GM21825 (cell line): ENCODE results near the gene MPHOSPH9.

Experiments used
- ATAC-seq: cut with Tn5 transposase; IDR thresholded peaks from one replicate; pipeline ENCODE4 v1.9.1; 2021; ENCODE audit warnings: mild to moderate bottlenecking, moderate library complexity; ENCODE audit not compliant: unreplicated experiment

MPHOSPH9 gene

GRCh38 chr12:123150275-123150743 lies 82.6 kb downstream of the MPHOSPH9 start:
- ATAC-seq, result peak; percentile 11

GRCh38 chr12:123149501-123150274 lies 83.3 kb downstream of the MPHOSPH9 start:
- ATAC-seq, result no peak

- ATAC-seq, result no peak
Measured at GRCh38 chr12:123149088-123149487, 83.9 kb downstream of the MPHOSPH9 start.

DNA sequence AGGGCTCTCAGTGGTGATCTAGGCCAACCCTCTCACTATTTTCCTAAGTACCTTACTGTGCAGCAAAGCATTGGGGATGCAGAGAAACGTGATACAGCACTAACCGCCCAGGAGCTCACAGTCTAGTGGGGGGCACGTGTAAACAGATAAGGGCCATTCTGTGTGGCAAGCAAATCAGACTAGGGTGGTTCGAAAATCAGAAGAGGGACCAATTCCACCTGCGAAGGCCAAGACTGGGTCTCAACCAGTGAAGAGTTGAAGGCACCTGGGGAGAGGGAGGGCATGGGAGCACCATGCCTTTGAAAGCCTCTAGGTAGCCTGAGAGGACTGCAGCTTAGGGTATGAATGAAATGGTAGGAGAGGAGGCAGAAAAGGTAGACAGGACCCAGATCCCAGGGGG lies 84.3 kb downstream of the MPHOSPH9 start:
- no peak for ATAC-seq

GRCh38 chr12:123148223-123148622 lies 84.7 kb downstream of the MPHOSPH9 start:
- ATAC-seq, result no peak

DNA sequence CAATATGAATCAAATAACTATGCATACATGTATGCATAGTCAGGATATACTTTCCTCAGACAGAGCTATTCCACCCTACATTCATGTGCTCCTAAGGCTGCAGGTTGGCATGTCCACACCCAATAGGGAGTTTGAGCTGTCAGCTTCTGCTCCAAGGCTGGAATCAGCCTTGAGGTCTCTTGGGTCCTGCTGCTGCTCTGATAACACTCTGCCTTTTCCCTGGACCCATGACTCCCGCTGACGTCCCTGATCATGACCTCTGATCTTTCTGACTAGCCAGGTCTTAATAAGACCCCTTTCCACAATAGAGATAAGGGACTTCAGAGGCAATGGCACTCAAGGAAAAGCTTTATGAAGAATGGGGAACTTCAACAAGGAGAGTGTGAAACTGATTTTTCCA lies 87.7 kb downstream of the MPHOSPH9 start:
- ATAC-seq, result no peak

- no peak for ATAC-seq
Measured at GRCh38 chr12:123143736-123144461, 89.0 kb downstream of the MPHOSPH9 start.

DNA sequence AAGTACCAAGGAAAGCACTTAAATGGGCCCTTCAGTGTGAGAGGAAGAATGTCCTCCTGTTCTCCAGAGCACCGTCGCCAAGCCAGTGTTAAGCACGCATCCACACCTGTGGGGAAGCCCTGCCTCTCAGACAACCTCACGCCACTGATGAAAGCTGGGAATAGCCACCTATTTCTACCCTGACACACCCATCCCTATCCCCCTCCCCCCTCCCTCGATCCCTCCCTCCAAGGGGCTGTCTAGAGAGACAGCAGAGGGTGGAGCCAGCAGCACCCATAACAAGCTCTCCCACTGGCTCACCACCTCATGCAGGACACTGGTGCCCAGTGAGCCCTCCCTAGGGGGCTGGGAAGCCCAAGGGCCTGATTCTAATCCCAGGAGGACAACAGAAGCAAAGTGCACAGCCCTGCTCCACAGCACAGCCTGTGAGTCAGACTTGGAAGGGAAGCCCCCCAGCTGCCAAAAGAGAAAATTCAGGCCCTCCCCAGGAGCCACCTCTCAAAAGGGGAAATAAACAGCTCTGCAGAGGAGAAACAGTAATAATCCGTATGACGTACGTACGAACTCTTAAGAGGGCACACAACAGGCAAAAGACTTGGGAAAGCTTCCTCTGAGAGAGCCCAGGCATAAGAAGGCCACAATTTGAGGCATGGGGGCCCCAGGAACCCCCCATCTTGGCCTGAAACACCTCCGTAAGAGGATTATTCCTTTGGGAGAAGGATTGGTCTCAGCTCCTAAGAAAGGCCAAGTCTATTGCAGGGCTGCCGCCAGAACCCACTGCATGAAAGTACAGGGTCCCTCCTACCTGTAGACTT lies 89.8 kb downstream of the MPHOSPH9 start:
- no peak for ATAC-seq

DNA sequence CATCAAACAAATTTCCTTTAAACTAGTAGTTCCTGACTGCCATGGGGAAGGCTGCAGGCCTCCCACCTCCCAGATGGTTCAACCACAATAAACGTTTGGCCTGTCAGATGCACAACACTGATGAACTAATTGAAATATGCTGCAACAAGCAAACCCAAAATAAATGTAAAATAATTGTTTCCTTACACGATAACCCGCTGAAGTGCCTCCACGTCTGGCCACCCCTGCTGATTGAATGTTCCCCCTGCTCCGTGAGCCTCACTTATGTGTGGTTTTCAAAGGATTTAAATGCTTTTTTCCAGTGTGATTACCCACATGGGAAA lies 90.5 kb downstream of the MPHOSPH9 start:
- ATAC-seq, result no peak

- no peak for ATAC-seq
Measured at GRCh38 chr12:123141615-123142517, 91.1 kb downstream of the MPHOSPH9 start.

- no peak for ATAC-seq
Measured at GRCh38 chr12:123140676-123141614, 92.0 kb downstream of the MPHOSPH9 start.

GRCh38 chr12:123139926-123140675 lies 92.8 kb downstream of the MPHOSPH9 start:
- ATAC-seq, result no peak

GRCh38 chr12:123135688-123136087 lies 97.3 kb downstream of the MPHOSPH9 start:
- ATAC-seq, result no peak

GRCh38 chr12:123134826-123135225 lies 98.1 kb downstream of the MPHOSPH9 start:
- no peak for ATAC-seq

GRCh38 chr12:123134271-123134671 lies 98.7 kb downstream of the MPHOSPH9 start:
- ATAC-seq, result no peak

DNA sequence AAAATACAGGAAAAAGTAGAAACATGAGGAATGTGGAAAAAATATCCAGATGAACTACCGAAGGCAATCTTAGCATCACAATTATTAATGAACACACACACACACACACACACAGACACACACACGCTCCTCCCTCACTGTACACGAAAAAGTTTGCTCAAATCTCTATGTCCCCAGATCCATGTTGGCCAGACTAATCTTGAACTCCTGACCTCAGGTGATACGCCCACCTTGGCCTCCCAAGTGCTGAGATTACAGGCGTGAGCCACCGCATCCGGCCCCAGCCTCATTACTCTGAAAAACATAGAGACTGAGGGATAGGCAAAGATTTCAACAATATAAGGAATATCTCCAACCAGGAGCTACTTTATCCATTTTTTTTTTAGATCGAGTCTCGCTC lies 99.2 kb downstream of the MPHOSPH9 start:
- no peak for ATAC-seq

GRCh38 chr12:123132951-123133619 lies 99.9 kb downstream of the MPHOSPH9 start:
- no peak for ATAC-seq

GRCh38 chr12:123131879-123132402 lies 101.0 kb downstream of the MPHOSPH9 start:
- ATAC-seq, result no peak
